COLO829 (cell line): ENCODE data around the gene PRKN.

Experiments used
- DNase-seq: peaks from one replicate; pipeline ENCODE4 v3.0.0; 2012; ENCODE audit warnings: low spot score

The PRKN gene

DNA sequence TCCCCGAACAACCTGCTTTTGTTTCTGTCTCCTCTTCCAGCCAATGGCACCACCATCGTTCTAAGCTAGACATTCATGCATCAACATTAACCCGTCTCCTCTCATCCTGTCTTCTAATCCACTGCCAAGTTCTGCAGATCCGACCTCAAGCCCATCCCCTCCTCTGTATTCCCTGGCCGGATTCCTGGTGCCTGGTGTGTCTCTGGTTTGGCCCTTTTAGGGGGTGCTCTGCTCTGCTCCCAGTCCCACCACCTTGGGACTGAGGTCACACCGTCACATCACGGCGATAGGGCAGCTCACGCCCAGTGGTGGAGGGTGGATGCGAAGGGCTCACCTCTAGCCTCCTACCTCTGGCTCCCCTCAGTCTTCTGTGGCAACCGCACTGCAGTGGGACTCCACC lies 1351.2 kb downstream of the PRKN start:
- no peak for DNase-seq

DNA sequence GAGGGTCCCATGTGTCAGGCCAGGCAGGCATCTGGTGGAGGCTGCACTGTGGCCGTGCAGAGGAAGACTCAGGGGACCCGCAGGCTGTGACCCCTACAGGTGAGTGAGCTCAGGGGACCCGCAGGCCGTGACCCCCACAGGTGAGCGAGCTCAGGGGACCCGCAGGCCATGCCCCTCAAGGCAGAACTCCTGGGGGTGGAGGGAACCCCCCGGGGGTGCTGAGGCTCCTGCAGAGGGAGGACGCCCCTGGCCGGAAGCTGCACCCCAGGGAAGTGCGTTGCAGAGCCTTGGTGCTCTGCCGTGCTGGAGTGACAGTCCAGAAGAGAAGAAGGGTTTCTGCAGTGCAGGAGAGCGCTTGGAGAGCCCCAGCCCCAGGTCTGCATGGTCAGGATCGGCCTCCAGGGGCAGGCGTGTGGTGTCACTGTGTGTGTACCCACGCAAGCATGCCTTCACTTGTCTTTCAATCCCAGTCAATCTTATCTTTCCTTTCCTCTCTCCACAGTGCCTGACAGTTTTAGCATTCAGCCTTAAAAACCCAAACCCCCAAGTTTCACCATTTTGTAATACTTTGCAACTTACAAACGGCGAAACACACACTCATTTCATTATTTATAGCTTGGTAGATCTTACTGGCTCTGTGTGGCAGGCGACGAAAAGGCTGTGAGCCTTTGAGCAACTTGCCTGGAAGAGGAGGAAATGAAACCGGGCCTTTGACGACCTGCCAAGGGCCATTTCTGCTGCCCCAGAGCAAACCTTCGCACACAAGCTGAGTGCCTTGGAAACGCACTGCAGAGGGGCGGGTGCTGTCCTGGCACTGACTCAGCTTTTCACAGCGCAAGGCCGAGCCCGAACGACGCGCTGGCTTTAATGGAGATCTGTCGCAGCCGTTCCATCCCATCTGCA lies 1352.3 kb downstream of the PRKN start:
- peak; percentile 40 for DNase-seq

- DNase-seq, result peak; percentile 56
Measured at GRCh38 chr6:161373905-161374451, 1353.6 kb downstream of the PRKN start.

- DNase-seq, result no peak
Measured at GRCh38 chr6:161372422-161372793, 1355.2 kb downstream of the PRKN start.

DNA sequence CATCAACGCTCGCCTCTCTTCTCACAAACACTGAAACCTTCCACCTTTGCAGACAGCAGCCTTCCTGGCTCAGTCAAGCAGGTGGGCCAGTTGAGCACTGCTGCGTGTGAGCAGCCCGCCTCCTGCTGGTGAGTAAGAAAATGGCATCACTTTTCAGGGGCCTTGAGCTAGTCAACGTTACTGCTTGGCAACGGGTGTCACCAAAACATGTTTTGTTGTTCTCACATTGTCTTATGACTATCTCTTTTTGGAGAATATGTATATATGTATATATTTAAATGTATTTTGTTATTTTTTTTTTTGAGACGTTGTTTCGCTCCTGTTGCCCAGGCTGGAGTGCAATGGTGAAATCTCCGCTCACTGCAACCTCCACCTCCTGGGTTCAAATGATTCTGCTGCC lies 1356.7 kb downstream of the PRKN start:
- DNase-seq, result peak; percentile 29

GRCh38 chr6:161369339-161369738 lies 1358.2 kb downstream of the PRKN start:
- DNase-seq, result no peak

DNA sequence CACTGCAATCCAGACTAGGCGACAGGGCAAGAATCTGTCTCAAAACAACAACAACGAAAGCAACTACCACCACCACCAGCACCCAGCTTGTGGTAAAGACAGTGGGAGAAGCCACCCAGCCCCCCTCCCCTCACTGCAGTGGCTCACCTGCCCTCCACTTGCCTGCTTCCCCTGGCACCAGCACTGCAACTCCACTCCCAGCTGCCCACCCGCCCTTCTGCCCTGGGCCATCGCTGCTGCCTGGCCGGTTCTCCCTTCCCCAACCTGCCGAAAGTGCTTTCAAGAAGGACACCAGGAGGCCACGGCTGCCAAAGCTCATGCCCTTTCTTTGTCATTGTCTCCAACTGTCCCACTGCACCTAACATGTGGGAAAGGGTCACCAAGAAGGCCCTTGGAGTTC lies 1359.1 kb downstream of the PRKN start:
- no peak for DNase-seq

DNA sequence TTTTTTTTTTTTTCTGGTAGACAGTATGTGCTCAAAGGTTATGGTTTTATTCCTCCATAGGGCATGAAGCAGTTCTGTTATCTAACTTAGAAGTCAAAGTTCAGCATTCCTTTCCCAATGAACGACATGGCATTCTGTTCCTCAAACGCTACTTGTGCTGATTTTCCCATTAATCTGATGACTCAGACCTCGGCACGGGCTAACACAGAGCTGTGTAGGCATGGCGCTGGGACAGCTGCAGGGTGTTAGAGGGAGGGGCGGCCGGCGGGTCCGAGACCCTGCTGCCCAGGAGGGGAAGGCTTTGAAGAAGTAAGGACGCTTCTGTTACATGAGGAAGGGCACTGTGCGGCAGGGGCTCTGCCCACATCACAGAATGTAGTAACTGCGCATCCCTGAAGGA lies 1360.1 kb downstream of the PRKN start:
- DNase-seq, result no peak

- no peak for DNase-seq
Measured at GRCh38 chr6:161366301-161366923, 1361.2 kb downstream of the PRKN start.

DNA sequence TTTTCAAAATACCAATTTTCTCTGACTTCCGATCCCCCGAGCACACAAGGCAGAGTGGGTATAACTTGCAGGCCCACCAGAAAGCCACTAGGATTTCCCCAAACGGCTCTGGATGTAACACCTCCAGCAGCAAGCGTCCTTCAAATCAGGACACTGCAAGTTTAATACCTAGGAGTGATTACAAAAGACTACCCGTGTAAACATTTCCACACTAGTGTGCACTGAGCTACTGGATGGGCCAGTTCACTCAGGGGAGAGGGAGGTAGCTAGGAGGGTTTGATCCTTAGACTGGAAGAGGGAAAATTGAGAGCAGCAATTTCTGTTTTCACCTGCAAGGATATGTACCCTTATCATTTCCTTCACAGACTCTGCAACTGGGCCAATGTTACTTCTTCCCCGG lies 1361.9 kb downstream of the PRKN start:
- DNase-seq, result no peak

- DNase-seq, result no peak
Measured at GRCh38 chr6:161363286-161363685, 1364.3 kb downstream of the PRKN start.

GRCh38 chr6:161362266-161362665 lies 1365.3 kb downstream of the PRKN start:
- no peak for DNase-seq

DNA sequence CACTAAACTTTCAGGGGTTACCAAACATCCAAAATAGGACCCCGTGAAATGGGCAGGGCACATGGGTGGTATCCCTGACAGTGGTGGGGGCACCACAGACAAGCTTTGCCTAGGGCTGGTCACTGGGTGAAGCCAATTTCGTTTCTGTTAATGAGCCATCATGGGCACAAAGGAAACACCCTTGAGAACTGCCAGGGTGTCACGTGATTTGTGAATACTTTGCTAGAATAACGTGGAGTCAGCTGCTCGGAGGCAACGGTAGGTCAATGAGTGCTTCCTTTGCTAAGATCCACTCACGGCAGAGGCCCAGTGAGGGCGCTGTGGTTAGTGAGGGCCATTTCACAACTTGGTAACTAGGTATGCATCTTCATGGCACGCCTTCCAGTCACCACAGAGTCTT lies 1366.0 kb downstream of the PRKN start:
- DNase-seq, result no peak

GRCh38 chr6:161360520-161360919 lies 1367.0 kb downstream of the PRKN start:
- DNase-seq, result no peak

GRCh38 chr6:161359618-161359945 lies 1368.0 kb downstream of the PRKN start:
- no peak for DNase-seq

DNA sequence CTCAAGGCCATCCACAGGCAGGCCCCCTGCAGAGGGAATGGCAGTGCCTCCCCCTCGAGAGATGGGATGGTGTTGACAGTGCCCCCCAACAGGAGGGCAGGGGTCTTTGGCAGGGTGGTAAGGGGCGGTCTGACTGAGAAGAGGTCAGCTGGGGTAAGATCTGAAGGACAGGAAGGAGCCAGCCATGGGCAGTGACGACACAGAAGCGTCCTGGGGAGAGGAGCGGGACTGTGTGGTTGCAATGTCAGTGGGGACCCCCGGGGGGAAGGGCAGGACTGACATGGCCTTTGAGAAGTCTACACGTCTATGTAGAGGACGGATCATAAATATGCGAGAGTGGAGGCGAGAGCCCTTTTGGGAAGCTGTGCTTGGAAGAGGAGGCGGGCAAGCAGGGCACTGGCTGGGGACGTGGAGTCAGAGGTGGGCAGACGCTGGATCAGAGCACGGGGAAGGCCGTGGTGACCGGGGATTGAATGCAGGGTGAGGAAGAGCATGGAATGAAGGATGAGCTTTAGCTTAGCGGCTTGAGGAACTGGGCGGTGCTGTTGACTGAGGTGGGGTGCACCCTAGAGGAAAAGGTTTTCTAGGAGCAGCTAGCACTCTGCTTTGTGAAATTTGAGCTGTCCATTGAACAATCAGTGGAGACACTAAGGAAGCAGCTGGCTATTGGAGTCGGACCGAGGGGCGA lies 1371.3 kb downstream of the PRKN start:
- DNase-seq, result no peak

GRCh38 chr6:161355696-161356095 lies 1371.9 kb downstream of the PRKN start:
- DNase-seq, result no peak

- DNase-seq, result no peak
Measured at GRCh38 chr6:161354956-161355355, 1372.6 kb downstream of the PRKN start.

- DNase-seq, result no peak
Measured at GRCh38 chr6:161354276-161354840, 1373.2 kb downstream of the PRKN start.

GRCh38 chr6:161353208-161353613 lies 1374.4 kb downstream of the PRKN start:
- no peak for DNase-seq

DNA sequence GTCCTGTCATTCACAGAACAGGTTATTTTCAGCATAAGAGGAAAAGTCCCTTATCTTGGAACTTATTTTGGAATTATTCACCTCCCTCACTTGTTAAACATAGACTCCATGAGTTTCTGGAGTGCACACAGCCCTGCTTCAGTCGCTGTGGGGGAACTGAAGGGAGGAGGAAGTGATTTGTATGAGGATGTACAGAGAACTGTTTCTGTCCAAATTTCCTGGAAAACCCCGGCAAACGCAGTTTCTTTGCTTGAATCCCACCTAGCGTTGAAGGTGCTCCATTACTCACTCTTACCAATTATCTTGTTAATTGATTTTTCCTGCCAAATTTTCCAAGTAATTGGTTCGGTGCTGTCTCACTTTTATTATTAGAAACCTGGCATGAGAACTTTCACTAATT lies 1375.7 kb downstream of the PRKN start:
- DNase-seq, result no peak

DNA sequence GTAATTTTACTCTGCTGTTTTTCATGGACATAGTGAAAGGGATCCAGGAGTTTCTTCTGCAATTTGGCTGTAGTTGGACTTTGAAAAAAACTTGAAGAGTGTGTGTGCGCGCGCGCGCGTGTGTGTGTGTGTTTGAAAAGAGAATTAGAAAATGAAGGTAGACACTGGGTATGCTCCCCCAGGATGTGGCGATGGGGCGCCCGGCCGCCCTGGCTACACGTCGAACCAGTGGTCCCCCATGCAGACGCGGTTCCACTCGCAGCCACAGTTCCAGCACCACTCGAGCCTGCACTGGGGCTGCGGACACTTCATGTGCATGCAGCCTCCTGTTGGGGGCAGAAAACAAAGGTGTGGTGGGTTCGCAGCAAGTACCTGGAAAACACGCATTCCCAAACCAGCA lies 1377.7 kb downstream of the PRKN start:
- no peak for DNase-seq

GRCh38 chr6:161348628-161348994 lies 1379.0 kb downstream of the PRKN start:
- no peak for DNase-seq
